GM21390 (cell line): ENCODE results near the gene C19orf44.
"Not testable (repeated sequence)": the region's sequence is repeated elsewhere in the genome, so short reads cannot be mapped to it uniquely, and the experiment has no call there.

Experiments
- ATAC-seq: cut with Tn5 transposase; IDR thresholded peaks from one replicate; pipeline ENCODE4 v1.9.1; 2021; ENCODE audit not compliant: unreplicated experiment

Gene C19orf44

GRCh38 chr19:16495982-16496612 lies at the start of gene C19orf44, which contains the start of gene CALR3:
Gene C19orf44, plus strand, starts transcription at chr19:16496394. Its CDS starts 4,399 bp downstream, at chr19:16500793.
Gene CALR3, minus strand, starts transcription at chr19:16496167. Its CDS starts 38 bp downstream, at chr19:16496129.
- peak; percentile 94 for ATAC-seq

GRCh38 chr19:16446724-16447368 lies 49.3 kb upstream of the C19orf44 start:
- peak; percentile 37 for ATAC-seq

- not testable (repeated sequence) for ATAC-seq
Observed at GRCh38 chr19:16448872-16449271, 47.3 kb upstream of the C19orf44 start.

GRCh38 chr19:16449330-16449961 lies 46.7 kb upstream of the C19orf44 start:
- no peak for ATAC-seq

GRCh38 chr19:16452325-16452724 lies 43.9 kb upstream of the C19orf44 start:
- no peak for ATAC-seq

GRCh38 chr19:16454351-16454918 lies 41.8 kb upstream of the C19orf44 start:
- no peak for ATAC-seq

- ATAC-seq, result no peak
Observed at GRCh38 chr19:16455489-16455888, 40.7 kb upstream of the C19orf44 start.

- ATAC-seq, result no peak
Observed at GRCh38 chr19:16456652-16457194, 39.5 kb upstream of the C19orf44 start.

GRCh38 chr19:16457195-16457953 lies 38.8 kb upstream of the C19orf44 start:
- ATAC-seq, result no peak

GRCh38 chr19:16457954-16458331 lies 38.3 kb upstream of the C19orf44 start:
- no peak for ATAC-seq

GRCh38 chr19:16458391-16459341 lies 37.5 kb upstream of the C19orf44 start:
- ATAC-seq, result no peak

- no peak for ATAC-seq
Observed at GRCh38 chr19:16459680-16460079, 36.5 kb upstream of the C19orf44 start.

- no peak for ATAC-seq
Observed at GRCh38 chr19:16460454-16460853, 35.7 kb upstream of the C19orf44 start.

- no peak for ATAC-seq
Observed at GRCh38 chr19:16461630-16462051, 34.6 kb upstream of the C19orf44 start.

GRCh38 chr19:16462757-16463250 lies 33.4 kb upstream of the C19orf44 start:
- no peak for ATAC-seq

- ATAC-seq, result no peak
Observed at GRCh38 chr19:16463341-16463990, 32.7 kb upstream of the C19orf44 start.

- no peak for ATAC-seq
Observed at GRCh38 chr19:16463991-16464575, 32.1 kb upstream of the C19orf44 start.

- ATAC-seq, result no peak
Observed at GRCh38 chr19:16465239-16465638, 31.0 kb upstream of the C19orf44 start.
